GM13977 (cell line): ENCODE measurements around the gene SIGLEC1.

Source experiments
- DNase-seq: peaks from one replicate; pipeline ENCODE4 v3.0.0; 2012; ENCODE audit warnings: low spot score
- in situ Hi-C: fragments of 300-500 bp; cut with MboI; formaldehyde crosslinking; loops from one replicate; pipeline ENCODE4 v1.12.0; 2022; ENCODE audit warnings: low sequenced_read_pairs, low pct_unique_long_range_greater_than_20kb, mixed read lengths, inconsistent platforms; ENCODE audit not compliant: unreplicated experiment
- TF ChIP-seq, protein P1 (sequence below): IDR thresholded peaks from 2 replicates; pipeline ENCODE4 v1.5.1; 2012; ENCODE audit warnings: mild to moderate bottlenecking, control low read depth; ENCODE audit not compliant: insufficient read depth; ENCODE audit errors: extremely low read depth, missing control alignments

SIGLEC1 gene

DNA sequence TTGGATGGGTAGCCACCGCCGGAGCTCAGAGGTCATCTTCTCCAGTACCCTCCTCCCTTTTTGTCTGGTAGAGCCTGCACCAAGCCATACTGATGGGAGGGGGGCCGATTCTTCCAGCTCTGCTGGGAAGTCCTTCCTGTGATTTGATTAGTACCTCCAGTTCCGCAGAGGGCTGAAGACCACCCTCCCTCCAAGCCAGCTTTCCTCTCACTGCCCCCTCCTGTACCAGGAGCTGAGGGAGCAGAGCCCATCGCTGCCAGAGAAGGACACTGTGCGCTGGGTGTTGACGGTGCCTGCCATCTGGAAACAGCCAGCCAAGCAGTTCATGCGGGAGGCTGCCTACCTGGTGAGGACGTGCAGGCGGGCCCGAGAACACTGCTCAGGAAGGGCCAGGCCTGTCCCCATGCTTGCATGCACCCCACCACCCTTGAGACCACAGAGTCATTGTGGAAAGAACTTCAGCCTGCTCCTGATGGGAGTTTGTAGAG, 33.3 kb upstream of the SIGLEC1 start:
- TF ChIP-seq, protein P1, sequence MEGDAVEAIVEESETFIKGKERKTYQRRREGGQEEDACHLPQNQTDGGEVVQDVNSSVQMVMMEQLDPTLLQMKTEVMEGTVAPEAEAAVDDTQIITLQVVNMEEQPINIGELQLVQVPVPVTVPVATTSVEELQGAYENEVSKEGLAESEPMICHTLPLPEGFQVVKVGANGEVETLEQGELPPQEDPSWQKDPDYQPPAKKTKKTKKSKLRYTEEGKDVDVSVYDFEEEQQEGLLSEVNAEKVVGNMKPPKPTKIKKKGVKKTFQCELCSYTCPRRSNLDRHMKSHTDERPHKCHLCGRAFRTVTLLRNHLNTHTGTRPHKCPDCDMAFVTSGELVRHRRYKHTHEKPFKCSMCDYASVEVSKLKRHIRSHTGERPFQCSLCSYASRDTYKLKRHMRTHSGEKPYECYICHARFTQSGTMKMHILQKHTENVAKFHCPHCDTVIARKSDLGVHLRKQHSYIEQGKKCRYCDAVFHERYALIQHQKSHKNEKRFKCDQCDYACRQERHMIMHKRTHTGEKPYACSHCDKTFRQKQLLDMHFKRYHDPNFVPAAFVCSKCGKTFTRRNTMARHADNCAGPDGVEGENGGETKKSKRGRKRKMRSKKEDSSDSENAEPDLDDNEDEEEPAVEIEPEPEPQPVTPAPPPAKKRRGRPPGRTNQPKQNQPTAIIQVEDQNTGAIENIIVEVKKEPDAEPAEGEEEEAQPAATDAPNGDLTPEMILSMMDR, result no peak
- in situ Hi-C loops, result no loop called here
- no peak for DNase-seq

DNA sequence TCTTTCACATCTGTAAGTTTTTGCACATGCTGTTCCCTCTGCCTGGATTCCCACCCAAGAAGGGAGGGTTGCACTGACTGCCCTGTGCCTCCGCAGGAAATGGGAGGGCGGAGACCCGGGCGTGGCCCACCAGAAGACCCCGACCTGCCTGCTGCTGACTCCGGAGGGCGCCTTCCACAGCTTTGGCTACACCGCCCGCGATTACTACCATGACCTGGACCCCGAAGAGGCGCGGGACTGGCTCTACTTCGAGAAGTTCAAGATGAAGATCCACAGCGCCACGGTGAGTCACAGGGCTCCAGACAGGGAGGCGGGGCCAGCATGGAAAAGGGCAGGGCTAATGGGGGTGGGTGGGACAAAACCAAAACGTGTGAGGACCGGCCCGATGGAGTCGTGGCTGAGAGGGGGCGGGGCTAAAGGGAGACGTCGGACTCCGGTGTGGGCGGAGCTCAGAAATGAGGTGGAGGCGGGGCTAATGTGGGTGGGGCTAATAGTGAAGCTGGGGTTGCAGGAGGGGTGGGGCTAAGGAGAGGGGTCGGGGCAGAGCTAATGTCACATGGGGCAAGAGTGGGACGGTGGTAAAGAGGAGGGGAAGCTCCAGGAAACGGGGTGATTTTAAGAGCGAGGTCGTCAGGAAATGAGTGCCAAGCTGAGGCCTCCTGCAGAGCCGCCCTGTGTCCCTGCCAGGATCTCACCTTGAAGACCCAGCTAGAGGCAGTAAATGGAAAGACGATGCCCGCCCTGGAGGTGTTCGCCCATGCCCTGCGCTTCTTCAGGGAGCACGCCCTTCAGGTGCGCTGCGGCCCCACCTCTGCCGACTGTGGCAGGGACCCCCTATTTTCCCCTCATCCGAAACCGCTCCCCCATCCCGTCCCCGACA, 32.6 kb upstream of the SIGLEC1 start:
- peak; percentile 78 for DNase-seq
- TF ChIP-seq, protein P1, result no peak

DNA sequence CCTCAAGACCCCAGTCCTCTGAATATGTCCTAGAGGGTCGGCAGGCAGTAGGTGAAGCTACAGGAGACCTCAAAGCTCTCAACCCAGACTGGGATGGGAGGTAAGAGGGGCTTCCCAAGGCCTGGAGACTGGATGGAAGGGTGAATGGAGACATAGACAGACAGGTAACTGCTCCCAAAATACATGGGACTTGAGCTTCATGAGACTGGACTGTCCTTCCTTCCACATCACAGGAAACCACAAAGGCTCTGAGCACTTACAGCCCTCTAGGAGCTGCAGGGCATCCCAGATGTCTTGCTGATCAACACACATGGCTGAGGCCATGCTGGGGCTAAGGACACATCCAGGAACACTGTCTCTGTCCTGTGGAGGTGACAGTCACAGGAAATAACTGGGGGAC, 31.6 kb upstream of the SIGLEC1 start:
- in situ Hi-C loops, result no loop called here
- TF ChIP-seq, protein P1, result no peak

More for the DNA sequence above, 32.6 kb upstream of the SIGLEC1 start:
- in situ Hi-C loops, result no loop called here

DNA sequence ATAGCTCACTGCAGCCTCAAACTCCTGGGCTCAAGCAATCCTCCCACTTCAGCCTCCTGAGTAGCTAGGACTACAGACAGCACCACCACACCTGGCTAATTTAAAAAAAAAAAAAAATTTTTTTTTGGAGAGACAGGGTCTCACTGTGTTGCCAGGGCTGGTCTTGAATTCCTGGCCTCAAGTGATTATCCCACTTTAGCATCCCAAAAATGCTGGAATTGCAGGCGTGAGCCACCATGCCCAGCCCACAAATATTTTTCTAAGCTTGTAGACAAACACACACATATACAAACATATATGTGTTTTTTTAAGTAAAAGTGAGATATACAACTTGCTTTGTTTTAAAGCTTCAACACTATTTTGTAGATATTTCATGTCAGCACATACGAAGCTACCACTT, 30.9 kb upstream of the SIGLEC1 start:
- DNase-seq, result no peak
- TF ChIP-seq, protein P1, result no peak
- in situ Hi-C loops, result no loop called here

More for the DNA sequence above, 31.6 kb upstream of the SIGLEC1 start:
- no peak for DNase-seq

DNA sequence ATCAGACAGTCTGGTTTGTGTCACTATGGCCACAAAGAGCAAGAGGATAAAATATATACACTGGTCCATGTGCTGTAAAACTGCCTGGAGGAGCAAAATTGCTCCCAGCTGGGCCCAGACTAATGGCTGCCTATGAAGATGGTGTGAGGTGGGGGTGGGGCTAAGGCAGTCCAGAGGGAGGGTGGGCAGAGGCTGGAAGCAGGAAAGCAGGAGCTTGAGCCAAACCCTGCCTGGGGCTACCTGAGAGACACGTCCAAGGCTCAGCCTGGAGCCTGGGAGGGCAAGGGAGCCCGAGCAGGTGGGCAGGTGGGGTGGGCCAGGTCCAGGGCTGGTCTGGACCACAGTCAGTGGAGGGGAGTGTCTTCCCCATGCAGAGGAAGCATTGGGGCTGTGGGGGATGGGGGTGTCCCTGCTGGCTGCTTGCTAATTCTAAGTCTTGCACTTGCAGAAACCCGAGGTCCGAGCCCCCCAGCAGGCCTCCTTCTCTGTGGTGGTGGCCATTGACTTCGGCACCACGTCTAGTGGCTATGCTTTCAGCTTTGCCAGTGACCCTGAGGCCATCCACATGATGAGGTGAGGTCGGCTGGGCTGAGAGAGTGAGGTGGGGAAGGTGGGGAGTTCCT, 29.5 kb upstream of the SIGLEC1 start:
- TF ChIP-seq, protein P1, result no peak
- in situ Hi-C loops, result no loop called here
- DNase-seq, result no peak

DNA sequence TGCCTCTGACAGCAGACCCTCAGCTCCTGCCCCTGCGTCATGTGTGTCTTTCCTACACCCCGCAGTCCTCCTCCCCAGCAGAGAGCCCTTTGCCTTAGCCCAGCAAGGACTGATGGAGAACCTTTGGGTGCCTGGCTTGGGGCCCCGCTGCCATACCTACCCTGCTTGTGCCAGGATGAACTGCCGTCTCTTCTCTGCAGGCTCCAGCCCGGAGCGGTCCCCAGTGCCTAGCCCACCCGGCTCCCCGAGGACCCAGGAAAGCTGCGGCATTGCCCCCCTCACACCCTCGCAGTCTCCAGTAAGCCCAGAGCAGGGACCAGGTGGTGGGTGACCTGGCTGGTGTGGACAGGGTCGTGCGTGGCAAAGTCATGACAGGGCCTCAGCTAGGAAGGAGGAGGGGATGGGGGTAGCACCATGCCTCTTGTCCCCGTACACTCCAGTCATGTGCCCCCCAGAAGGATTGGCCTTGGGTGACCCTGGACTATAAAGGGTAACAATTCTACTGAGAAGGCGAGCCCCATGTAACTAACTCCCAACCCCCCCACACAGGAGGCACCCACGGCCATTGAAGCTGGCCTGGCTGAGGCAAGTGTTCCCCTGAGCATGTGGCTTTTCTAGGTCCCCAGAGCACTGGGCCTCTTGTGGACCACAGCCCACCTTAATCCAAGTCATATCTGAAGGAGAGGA, 28.4 kb upstream of the SIGLEC1 start:
- TF ChIP-seq, protein P1, result no peak
- in situ Hi-C loops, result no loop called here
- no peak for DNase-seq
